Activated CD8-positive, alpha-beta memory T cell treated with anti-CD3 and anti-CD28 coated beads, Interleukin-2, amount 10 ng/mL, durations not matched to agents 7 days and 5 days (primary cell): ENCODE data around the gene ARPC4. TPM values are rescaled to one million over a fixed set of nuclear protein-coding genes. Genes with fewer than 3 reads are reported as not detected.
"Not testable (repeated sequence)": the region's sequence is repeated elsewhere in the genome, so short reads cannot be mapped to it uniquely, and the experiment has no call there.

Experiments used
- ATAC-seq: fragments of 150-1000 bp; cut with Tn5 transposase; one replicate; pipeline ENCODE4 v1.10.0; 2021; ENCODE audit warnings: moderate library complexity
- CTCF ChIA-PET: fragments of 350-600 bp; sonication (Branson Sonifier 250); formaldehyde crosslinking; loops from one replicate; lab custom pipeline; 2021; ENCODE audit warnings: antibody characterized with exemption; lab: Charles Lee
- DNase-seq: peaks from one replicate; pipeline ENCODE4 v3.0.0-alpha.2; 2020
- H3K27ac Mint-ChIP-seq: one replicate; pipeline ENCODE4 v1.8.0; 2021; ENCODE audit warnings: mild to moderate bottlenecking, mixed read lengths
- H3K27me3 Mint-ChIP-seq: one replicate; pipeline ENCODE4 v1.8.0; 2021; ENCODE audit warnings: mixed read lengths
- H3K36me3 Mint-ChIP-seq: one replicate; pipeline ENCODE4 v1.8.0; 2021; ENCODE audit warnings: mild to moderate bottlenecking, mixed read lengths
- H3K4me1 Mint-ChIP-seq: one replicate; pipeline ENCODE4 v1.8.0; 2021; ENCODE audit warnings: mixed read lengths
- H3K4me3 Mint-ChIP-seq: one replicate; pipeline ENCODE4 v1.8.0; 2021; ENCODE audit warnings: mild to moderate bottlenecking, moderate library complexity, mixed read lengths
- H3K9me3 Mint-ChIP-seq: one replicate; pipeline ENCODE4 v1.8.0; 2022; ENCODE audit warnings: low read depth, mixed read lengths
- total RNA-seq, 2 experiments: library from RNA; stranded (reverse); gene quantifications; one replicate each; pipeline ENCODE4 v1.2.3, GENCODE V29; 2021

Gene ARPC4
- total RNA-seq, 2 experiments from 2014 or later, result 274 to 300 TPM

- Mint-ChIP-seq H3K27ac (no peak overlapping the region), H3K4me1 (peaks cover 24% of the 10 kb centered on the region), H3K36me3 (peaks cover 9% of the 10 kb centered on the region), H3K9me3 (no peaks in the 10 kb centered on the region), H3K4me3 (no peak overlapping the region), H3K27me3 (peaks cover 4% of the 10 kb centered on the region)
- CTCF ChIA-PET, result interaction anchor here (0.6 to 2.3 kb wide), 3 partner anchors 11 to 100 kb away, joined by 3 to 9 read pairs (median 3); no protein-coding TSS in a partner anchor
- DNase-seq (no peak), ATAC-seq (no peak)
These were observed 53.3 kb downstream of the ARPC4 start for GRCh38 chr3:9846231-9846630.

- Mint-ChIP-seq H3K4me1 (peaks cover 23% of the 10 kb centered on the region), H3K27me3 (peaks cover 12% of the 10 kb centered on the region), H3K27ac (no peak overlapping the region), H3K4me3 (no peak overlapping the region), H3K9me3 (no peaks in the 10 kb centered on the region), H3K36me3 (peaks cover 5% of the 10 kb centered on the region)
- CTCF ChIA-PET, result interaction anchor here (0.6 to 2.3 kb wide), 3 partner anchors 15 to 401 kb away, joined by 3 to 9 read pairs (median 4); no protein-coding TSS in a partner anchor
- ATAC-seq, result no peak
- DNase-seq, result no peak
These were observed 54.1 kb downstream of the ARPC4 start for GRCh38 chr3:9846931-9847488.

GRCh38 chr3:9847870-9848269, 55.0 kb downstream of the ARPC4 start:
- Mint-ChIP-seq H3K27me3 (peaks cover 16% of the 10 kb centered on the region), H3K4me1 (peaks cover 17% of the 10 kb centered on the region)
- not testable (repeated sequence) for H3K4me3 Mint-ChIP-seq, H3K27ac Mint-ChIP-seq, DNase-seq, H3K9me3 Mint-ChIP-seq, H3K36me3 Mint-ChIP-seq, ATAC-seq
- CTCF ChIA-PET, result interaction anchor here (1.4 to 1.5 kb wide), 2 partner anchors 53 to 85 kb away, joined by 3 to 6 read pairs; partner anchors contain the start of gene CRELD1

- CTCF ChIA-PET, result interaction anchor here (1.0 to 1.5 kb wide), 6 partner anchors 42 to 138 kb away, joined by 3 to 6 read pairs (median 4); partner anchors contain the start of genes CRELD1, EMC3, JAGN1 and PRRT3
- not testable (repeated sequence) for H3K36me3 Mint-ChIP-seq, H3K4me3 Mint-ChIP-seq, ATAC-seq, H3K27ac Mint-ChIP-seq, DNase-seq, H3K9me3 Mint-ChIP-seq
- Mint-ChIP-seq H3K27me3 (peaks cover 18% of the 10 kb centered on the region), H3K4me1 (peaks cover 21% of the 10 kb centered on the region)
These were observed 56.0 kb downstream of the ARPC4 start for GRCh38 chr3:9848860-9849259.

GRCh38 chr3:9851383-9851782, 58.5 kb downstream of the ARPC4 start:
- H3K9me3 Mint-ChIP-seq, H3K4me3 Mint-ChIP-seq, ATAC-seq, CTCF ChIA-PET, H3K27ac Mint-ChIP-seq, DNase-seq, H3K4me1 Mint-ChIP-seq, H3K36me3 Mint-ChIP-seq: not testable (repeated sequence)
- peaks cover 18% of the 10 kb centered on the region for H3K27me3 Mint-ChIP-seq

GRCh38 chr3:9851926-9852325, 59.0 kb downstream of the ARPC4 start:
- DNase-seq, H3K27ac Mint-ChIP-seq, H3K9me3 Mint-ChIP-seq, H3K4me1 Mint-ChIP-seq, CTCF ChIA-PET, H3K4me3 Mint-ChIP-seq, H3K36me3 Mint-ChIP-seq, ATAC-seq: not testable (repeated sequence)
- H3K27me3 Mint-ChIP-seq, result peaks cover 18% of the 10 kb centered on the region

GRCh38 chr3:9852528-9852927, 59.6 kb downstream of the ARPC4 start:
- no peak overlapping the region for H3K4me3 Mint-ChIP-seq
- ATAC-seq (no peak), DNase-seq (no peak)
- H3K4me1 Mint-ChIP-seq, result peaks cover 9% of the 10 kb centered on the region
- H3K27me3 Mint-ChIP-seq, result peaks cover 18% of the 10 kb centered on the region
- no peaks in the 10 kb centered on the region for H3K9me3 Mint-ChIP-seq
- no peak overlapping the region for H3K27ac Mint-ChIP-seq
- H3K36me3 Mint-ChIP-seq, result no peaks in the 10 kb centered on the region
- CTCF ChIA-PET, result no interaction called here

- DNase-seq, H3K4me1 Mint-ChIP-seq, H3K9me3 Mint-ChIP-seq, H3K27ac Mint-ChIP-seq, H3K4me3 Mint-ChIP-seq, H3K36me3 Mint-ChIP-seq, ATAC-seq: not testable (repeated sequence)
- CTCF ChIA-PET, result interaction anchor here (1.2 to 1.6 kb wide), 2 partner anchors 11 to 26 kb away, joined by 3 to 4 read pairs; partner anchors contain the start of gene RPUSD3
- peaks cover 18% of the 10 kb centered on the region for H3K27me3 Mint-ChIP-seq
These were observed 61.5 kb downstream of the ARPC4 start for GRCh38 chr3:9854291-9854940.

GRCh38 chr3:9855594-9855993, 62.7 kb downstream of the ARPC4 start:
- ATAC-seq, result no peak
- Mint-ChIP-seq H3K9me3 (no peaks in the 10 kb centered on the region), H3K27me3 (peaks cover 18% of the 10 kb centered on the region), H3K27ac (no peak overlapping the region), H3K36me3 (no peaks in the 10 kb centered on the region), H3K4me1 (peaks cover 9% of the 10 kb centered on the region), H3K4me3 (no peak overlapping the region)
- CTCF ChIA-PET, result interaction anchor here (0.7 to 1.6 kb wide), 3 partner anchors 12 to 450 kb away, joined by 3 to 4 read pairs (median 3); partner anchors contain the start of gene RPUSD3
- no peak for DNase-seq

Other genes starting within 250 kb of the ARPC4 start
- not detected for gene LHFPL4, start 239.3 kb upstream of the ARPC4 start, total RNA-seq
- gene MTMR14, start 143.6 kb upstream of the ARPC4 start, total RNA-seq, result 10 to 100 TPM; 50.5 to 52.7 TPM
- not detected for gene CPNE9, start 89.2 kb upstream of the ARPC4 start, total RNA-seq
- gene BRPF1, start 61.3 kb upstream of the ARPC4 start, total RNA-seq, result 10 to 100 TPM; 48.1 to 50.1 TPM
- gene OGG1, start 43.1 kb upstream of the ARPC4 start, total RNA-seq, result 10 to 100 TPM; 32.1 to 34.5 TPM
- gene CAMK1, start 23.1 kb upstream of the ARPC4 start, total RNA-seq, result 10 to 100 TPM; 31.7 to 57.7 TPM
- 10 to 100 TPM; 89.8 to 90.6 TPM for gene TADA3, start 609 bp upstream of the ARPC4 start, total RNA-seq
- gene TTLL3, start 17.2 kb downstream of the ARPC4 start, total RNA-seq, result 10 to 100 TPM; 40.4 to 77.5 TPM
- 10 to 100 TPM; 61.7 to 77.6 TPM for gene RPUSD3, start 50.9 kb downstream of the ARPC4 start, total RNA-seq
- gene CIDEC, start 87.2 kb downstream of the ARPC4 start, total RNA-seq, result not detected
- gene JAGN1, start 97.5 kb downstream of the ARPC4 start, total RNA-seq, result 10 to 100 TPM; 27.9 to 44.0 TPM
- 1 to 10 TPM in 1 of 2 experiments, under 1 TPM in 1; 0.68 to 1.9 TPM for gene IL17RE, start 109.8 kb downstream of the ARPC4 start, total RNA-seq
- gene IL17RC, start 124.0 kb downstream of the ARPC4 start, total RNA-seq, result under 1 TPM; 0.30 to 0.41 TPM
- gene CRELD1, start 140.8 kb downstream of the ARPC4 start, total RNA-seq, result 10 to 100 TPM; 17.4 to 18.9 TPM
- 1 to 10 TPM; 3.5 to 6.4 TPM for gene PRRT3, start 159.3 kb downstream of the ARPC4 start, total RNA-seq
- gene EMC3, start 193.8 kb downstream of the ARPC4 start, total RNA-seq, result 10 to 100 TPM; 52.5 to 63.8 TPM
- 100 to 1,000 TPM in 1 of 2 experiments, 10 to 100 TPM in 1; 75.1 to 109 TPM for gene FANCD2, start 233.4 kb downstream of the ARPC4 start, total RNA-seq